RKO (cell line): ENCODE results near the gene UPF3A.
"Not testable (repeated sequence)": the region's sequence is repeated elsewhere in the genome, so short reads cannot be mapped to it uniquely, and the experiment has no call there.

Source experiments
- DNase-seq: peaks from one replicate; pipeline ENCODE4 v3.0.0-alpha.2; 2016; ENCODE audit warnings: low spot score

Gene UPF3A

DNA sequence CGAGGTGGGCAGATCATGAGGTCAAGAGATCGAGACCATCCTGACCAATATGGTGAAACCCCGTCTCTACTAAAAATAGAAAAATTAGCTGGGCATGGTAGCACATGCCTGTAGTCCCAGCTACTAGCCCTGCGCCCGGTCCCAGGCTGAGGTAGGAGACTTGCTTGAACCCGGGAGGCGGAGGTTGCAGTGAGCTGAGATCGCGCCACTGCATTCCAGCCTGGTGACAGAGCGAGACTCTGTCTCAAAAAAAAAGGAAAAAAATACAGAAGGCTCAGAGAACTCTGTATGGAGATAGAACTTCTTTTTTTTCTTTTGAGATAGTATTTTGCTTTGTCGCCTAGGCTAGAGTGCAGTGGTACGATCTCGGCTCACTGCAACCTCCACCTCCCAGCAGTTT lies 17.1 kb upstream of the UPF3A start:
- DNase-seq = not testable (repeated sequence)

DNA sequence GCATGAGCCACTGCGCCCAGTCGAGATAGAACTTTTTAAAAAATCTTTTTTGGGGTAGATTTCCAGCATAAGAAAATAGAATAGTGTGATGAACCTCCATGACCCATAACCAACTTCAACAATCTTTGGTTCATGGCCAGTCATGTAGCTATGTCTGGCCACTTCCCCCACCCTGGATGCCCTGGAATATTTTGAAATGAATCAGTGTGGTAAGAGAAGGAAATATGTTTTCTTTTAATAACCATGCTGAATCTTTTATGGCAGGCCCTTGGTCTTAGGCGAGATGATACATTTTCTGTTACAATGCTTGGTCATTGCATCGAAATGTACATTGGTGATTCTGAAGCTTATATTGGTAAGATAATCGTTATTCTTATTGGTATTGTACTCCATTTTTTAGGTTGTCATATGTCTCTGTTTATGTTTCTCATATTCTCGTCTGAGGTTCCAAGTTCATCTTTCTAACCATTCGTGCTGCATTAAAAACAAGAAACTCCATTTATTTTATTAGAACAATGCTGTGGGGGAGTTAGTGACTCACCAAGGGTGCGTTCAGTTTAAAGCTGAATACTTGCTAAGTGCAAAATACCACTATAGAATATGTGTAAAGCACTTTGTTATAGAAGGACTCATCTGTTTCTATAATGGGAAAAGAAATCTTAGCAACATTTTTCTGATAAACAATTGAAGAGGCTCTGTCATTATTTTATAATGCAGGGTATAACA lies 16.4 kb upstream of the UPF3A start:
- no peak for DNase-seq

DNA sequence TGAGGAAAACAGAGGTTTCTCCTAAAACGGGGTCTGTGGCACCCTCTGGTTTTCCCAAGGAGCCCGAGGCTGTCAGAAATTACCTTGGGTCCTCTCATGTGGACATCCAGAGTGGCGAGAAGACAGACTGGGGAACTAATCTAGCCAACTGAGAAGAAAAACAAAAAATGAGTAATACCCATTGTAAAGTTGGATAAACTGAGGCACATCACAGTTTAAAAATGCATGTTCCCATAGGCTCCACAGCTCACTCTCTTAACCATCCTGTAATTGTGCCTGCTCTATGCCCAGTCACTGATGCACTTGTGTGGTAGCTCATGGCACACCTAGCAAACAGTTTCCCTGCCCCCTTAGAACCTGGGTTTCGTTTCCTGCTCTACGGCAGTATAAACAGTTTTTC lies 15.2 kb upstream of the UPF3A start:
- DNase-seq = no peak

DNA sequence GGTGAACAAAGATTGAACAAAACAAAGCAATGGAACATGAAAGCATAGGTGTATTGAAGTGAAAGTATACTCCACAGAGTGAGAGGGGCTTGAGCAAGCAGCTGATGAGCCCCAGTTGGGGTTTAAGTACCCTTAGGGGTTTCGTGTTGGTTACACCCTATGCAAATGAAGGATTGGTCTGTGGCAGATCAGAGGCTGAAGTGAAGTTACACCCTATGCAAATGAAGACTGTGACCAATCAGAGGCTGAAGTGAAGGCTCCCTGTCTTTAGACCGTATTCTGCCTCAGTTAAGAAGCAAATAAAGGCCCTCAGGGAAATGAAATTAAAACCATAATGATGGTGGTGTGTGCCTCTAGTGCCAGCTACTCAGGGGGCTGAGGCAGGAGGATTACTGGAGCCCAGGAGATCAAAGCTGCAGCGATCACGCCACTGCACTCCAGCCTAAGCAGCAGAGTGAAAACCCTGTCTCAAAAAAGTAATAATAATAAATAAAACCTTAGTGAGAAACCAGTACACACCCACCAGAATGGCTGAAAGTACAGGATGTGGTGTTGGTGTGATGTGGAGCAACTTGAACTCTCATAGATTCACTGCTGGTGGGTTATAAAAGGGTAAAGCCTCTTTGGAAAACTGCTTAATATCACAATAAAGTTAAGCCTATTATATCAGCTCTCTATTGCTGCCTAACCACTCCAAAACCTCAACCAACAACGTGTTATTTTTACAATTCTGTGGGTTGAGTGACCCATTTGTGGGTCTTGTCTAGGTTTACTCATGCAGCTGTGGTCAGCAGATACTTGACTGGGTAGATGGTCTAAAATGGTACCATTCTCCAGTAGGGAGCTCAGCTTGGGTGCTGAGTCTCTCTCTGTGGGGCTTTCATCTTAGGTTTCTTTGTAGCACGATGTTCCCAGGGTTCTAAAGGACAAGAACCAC lies 12.8 kb upstream of the UPF3A start:
- DNase-seq = no peak

DNA sequence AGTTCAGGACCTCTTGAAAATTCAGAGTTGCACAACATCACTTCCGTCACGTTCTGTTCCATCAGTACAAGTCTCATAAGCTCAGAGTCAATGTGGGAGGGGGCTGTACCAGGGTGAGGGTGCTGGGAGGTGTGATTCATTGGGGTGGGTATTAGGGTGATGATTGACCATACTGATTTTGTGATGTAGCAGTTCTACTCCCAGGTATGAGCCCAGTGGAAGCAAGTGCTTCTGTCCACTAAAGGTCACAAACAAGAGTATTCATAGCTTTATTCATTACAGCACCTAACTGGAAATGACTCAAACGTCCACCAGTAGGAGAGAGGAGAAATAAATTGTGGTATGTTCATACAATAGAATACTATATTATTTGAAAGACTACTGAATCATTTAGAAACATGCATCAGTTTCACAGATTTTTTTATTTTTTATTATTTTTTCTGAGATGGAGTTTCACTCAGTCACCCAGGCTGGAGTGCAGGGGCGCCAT lies 12.1 kb upstream of the UPF3A start:
- no peak for DNase-seq

DNA sequence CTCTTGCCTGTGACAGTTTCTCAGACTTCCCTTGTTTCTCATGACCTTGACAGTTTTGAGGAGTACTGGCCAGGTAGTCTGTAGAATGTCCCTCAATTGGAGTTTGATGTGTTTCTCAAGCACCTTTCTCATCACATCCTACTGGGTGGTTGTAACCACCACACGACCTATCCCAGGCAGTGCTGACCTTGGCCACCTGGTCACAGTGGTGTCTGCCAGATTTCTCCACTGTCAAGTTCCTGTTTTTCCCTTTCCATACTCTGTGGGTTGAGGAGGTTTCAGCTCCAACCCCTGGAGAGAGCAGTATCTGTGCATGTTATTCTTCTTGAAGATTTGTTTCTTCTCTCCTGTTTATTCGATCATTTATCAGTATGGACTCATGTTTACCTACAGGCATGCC lies 8.4 kb upstream of the UPF3A start:
- no peak for DNase-seq

DNA sequence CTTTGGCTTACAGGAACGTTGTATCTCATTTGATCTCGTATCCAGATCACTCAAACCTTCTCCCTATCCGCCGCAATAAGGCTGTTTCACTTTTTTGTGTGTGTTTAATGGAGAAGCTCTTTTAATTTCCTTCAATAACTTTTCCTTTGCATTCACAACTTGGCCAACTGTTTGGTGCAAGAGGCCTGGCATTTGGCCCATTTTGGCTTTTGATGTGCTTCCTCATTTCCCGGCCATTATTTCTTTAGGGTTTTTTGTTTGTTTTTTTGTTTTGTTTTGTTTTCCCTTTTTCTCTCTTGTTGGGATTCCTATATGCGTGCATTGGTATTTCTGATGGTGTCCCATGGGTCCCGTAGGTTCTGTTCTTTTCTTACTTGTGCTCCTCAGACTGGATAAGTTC lies 6.1 kb upstream of the UPF3A start:
- DNase-seq = no peak

DNA sequence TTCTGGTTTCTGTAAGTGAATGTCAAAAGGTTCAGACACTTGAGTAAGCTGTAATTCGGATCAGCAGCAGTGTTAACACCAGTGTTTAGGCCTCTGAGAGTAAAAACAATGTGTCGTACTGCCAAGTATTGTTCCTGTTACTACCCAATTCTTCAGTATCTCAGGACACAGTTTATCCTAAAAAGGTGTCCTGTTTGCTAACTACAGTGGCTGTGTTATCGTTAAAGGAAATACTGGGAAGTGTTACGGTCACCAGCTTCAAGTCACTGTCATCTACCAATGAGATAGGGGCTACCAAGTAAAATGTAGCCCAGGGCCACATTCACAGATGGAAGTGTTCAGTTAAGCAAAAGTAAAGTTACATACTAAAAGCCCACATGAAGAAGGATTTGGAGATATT lies 2.3 kb upstream of the UPF3A start:
- DNase-seq = no peak

DNA sequence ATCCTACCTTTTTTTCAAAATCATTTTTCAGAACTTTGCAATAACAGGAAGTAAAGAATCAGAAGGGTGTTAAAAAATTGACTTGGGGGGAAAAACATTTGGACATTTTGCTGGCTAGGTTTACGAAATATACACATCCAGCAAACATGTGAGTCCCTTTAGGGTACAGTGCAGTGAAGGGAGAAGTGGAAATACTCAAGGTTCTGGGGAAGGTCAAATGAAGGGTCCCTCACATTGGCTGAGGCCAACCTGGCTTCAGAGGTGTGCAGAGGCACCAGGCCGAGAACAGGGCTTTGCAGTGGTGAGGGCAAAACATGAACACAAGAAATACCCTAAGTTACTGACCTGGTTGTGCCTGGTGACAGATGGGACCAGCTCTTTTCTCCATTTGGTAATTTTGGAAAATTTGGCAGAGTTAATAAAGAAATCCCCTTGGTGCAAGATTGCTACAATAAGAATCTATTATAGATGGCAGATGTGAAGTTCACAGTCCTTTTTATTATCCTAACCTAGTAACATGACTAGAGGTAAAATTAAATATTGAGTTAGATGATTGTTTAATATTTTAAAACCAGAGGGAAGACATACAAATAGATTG lies 1.5 kb upstream of the UPF3A start:
- DNase-seq = no peak

DNA sequence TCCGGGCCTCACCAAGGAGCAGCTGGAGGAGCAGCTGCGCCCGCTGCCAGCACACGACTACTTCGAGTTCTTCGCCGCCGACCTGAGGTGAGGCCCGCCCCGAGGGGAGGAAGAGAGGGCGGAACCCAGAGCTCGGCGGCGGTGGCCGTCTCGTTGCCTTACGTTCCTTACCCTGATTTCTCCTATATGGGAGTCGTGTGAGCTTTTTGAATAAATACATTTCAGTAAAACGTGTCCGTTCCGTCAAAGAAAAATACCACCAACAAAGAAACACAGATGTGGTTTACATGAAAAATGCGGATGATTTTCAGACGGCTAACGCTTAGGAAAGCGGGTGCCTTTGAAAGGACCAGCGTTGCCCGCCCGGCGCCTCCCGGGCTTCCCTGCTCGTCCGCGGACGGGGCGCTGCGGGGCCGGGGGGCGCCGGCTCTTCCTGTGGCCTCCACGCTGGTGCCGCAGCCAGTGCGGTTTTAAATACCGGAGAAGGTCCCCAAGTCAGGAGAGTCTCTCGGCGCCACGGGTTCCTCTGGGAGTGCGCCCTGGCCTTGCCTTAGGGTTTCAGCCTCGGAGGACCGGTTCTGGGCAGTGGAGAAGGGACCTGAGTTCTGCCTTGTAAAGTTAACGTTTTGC lies 755 bp downstream of the UPF3A start:
- DNase-seq = peak; percentile 75

DNA sequence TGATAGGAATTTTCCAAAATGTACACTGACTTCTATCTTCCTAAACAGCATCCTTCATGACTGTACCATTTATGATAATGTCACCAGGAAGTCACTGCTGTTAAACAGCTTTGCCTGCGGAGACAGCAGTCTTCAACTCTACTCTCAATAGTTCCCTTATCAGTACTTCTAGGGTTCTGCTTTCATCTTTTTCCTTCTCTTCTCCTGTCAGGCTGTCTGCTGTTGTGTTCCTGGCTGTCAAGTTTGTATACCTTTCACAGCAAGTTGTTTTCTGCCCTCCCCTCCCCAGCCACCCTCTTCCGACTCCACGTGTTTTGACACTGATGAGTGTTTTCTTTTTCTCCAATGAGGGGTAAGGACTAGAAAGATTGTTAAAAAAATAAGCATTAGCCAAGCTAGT lies 2.2 kb downstream of the UPF3A start:
- peak; percentile 46 for DNase-seq

DNA sequence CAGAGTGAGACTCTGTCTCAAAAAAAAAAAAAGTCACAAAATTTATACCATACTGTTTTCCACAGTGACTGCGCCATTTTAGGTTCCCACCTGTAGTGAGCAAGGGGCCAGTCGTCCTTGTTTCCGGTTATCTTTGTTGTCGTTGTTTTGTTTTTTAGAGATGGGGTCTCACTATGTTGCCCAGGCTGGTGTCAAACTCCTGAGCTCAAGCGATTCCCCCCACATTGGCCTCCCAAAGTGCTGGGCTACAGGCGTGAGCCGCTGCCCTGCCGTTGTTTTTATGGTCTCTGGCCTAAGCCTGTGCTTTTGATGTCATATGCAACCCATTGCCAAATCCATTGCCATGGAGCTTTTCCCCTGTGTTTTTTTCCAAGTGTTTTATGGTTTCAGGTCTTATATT lies 3.3 kb downstream of the UPF3A start:
- no peak for DNase-seq

DNA sequence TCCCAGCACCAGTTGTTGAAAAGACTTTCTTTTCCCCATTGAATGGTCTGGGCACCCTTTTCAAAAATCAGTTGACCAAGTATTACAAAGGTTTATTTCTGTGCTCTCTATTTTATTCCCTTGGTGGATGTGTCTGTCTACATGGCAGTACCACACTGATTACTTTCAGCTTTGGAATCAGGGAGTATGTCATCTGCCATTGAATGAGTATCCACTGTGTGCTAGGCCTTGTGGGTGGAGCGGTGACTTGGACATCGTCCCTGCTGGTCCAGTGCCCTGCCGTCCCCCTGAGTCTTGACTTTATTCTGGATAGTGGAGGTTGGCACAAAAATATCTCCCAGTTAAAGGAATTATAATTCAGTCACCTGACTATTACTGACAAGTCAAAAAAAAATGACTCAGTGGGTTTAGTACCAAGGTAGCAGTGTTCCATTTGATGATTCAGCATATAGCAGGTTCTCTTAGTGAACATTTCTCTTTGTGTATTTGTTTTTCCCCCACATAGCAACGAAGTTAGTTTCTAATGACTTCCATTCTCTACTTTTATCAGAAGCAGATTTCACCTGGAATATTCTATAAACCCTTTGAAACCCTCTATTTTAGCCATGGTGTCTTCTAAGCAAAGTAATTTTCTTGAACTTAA lies 3.9 kb downstream of the UPF3A start:
- peak; percentile 59 for DNase-seq

DNA sequence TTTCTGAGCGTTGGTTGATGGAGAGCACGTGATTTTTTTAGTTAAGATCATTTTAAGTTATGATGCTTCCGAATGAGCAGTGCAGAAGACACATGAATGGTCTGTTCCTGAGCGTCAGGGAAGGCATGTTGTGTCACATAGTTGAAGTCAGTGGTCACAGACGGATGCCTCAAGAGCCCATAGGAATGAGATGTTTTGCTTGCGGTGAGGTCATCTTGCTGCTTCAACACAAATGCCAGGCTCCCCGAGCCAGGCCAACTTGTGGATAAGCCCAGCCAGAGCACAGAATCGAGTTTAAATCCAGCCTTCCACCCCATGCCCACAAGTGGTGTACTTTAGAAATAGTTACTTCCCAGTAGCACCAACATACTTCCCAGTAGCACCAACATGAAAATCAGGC lies 5.4 kb downstream of the UPF3A start:
- DNase-seq = peak; percentile 20

DNA sequence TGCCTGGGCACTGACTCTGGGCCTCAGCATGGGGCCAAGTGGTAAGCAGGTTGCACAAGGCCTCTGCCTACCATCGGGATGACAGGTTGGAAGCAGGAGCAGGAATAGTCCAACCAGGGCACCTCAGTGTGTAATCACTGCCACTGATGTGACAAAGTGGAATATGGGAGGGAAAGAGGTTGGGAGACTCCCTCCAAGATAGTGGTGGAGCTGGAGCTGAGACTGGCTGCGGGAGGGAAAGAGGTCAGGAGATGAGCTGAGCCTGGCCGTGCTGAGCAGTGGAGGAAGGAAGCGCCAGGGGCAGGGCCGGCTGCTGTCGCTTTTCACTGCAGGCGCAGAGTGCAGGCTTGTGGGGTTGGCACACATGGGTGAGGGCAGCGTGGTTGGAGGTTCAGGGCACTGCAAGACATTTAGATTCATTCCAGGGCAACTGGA lies 6.8 kb downstream of the UPF3A start:
- no peak for DNase-seq

DNA sequence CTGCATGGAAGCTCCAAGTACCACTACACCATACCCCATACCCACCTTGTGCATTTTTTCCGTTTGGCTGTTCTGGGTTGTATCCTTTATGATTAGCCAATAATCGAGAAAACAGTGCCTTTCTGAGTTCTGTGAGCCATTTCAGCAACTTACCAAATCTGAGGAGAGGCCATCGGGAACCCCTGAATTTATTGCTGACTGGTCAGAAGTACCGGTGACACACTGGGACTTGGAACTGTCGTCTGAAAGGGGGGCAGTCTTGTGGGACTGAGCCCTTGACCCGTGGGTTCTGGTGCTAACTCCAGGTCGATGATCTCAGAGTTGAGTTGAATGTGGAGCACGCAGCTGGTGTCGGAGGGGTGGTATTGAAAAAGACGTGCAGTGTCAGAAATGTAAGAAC lies 15.0 kb downstream of the UPF3A start:
- DNase-seq = no peak

DNA sequence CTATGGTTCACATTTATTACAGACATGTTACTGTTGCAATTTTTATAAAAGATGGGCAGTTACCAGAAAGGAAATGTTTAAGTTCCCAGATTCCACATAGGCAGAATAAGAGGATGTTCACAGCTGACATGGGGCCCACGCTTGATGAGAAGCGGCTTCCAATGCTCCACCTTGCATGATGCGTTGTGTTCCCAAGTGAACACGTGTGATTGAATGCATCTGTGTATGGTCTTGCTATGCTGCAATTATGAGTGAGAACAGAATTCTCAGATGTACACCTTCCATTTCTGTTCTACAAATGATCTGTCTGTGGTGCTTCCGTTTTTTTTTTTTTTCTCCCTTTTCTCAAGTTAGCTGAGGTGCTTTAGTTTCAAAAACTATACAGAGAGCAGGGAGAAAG lies 15.5 kb downstream of the UPF3A start:
- no peak for DNase-seq

DNA sequence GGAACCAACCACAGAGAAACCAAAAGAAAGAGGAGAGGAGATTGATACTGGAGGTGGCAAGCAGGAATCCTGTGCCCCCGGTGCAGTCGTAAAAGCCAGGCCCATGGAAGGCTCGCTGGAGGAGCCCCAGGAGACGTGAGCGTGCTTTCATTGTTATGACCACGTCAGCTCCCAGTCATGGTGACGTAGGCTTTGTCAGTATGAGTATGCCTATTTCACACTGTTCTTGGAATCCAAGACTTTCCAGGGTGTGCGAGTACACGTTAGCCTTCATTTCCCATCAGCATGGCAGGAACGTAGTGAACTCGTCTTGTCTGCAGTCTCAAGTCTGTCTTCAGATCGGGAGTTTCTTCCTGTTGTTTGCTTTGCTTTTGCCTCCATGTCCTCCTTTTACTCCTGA lies 17.5 kb downstream of the UPF3A start:
- DNase-seq = no peak

DNA sequence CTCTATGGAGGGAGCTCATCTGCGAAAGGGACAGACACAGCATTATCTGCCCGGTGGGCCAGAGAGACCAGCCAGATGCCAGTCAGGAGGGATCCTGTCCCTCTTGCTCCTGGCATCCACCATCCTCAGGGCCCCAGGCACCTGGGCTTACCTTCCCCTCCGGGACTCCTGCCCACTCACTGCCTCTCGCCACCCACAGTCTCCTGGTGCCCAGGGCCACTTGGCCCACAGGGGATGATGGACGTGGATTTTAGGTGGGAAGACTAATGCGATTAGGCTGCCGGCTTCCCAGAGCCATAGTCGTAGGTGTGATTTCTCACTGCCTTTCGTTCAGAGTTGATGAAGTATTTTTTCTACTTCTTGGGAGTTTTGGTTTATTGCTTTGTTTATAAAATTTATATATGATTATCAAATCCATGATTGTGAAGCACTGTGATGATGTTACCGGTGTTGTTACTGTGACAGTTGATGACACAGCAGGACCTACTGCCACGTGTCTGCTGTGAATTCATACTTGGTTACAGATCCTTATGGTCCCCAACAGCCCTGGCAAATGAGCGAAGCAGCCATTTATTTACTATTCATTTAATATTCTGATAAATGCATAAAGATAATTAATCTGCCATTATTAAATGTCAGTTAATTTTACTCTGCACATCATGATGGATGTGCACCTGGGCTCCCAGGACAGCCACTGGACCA lies 18.4 kb downstream of the UPF3A start:
- no peak for DNase-seq

DNA sequence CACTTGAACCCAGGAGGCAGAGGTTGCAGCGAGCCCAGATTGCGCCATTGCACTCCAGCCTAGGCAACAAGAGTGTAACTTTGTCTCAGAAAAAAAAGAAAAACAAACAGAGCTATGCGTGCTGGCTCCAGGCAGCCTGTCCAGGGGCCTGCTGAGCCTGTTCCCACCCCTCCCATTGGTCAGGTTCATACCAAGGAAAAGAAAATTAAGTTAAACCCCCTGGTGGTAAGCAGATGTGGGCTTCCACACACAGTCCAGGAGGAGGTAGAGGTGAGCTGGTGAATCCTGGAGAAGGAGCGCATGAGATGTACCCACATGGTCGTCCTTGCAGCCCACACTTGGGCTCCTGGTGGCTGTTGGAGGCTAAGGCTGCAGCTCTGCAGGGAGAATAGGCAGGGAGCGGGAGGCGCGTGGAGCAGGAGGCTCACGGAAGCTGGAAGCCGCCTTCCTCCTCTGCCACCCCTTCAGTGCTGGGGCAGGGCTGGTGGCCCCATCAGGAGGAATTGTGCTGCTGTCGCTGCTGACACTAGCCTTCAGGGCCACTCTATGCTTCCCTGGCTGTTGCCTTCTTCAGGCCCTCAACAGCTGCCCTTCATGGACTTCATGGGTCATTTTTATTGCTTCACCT lies 22.4 kb downstream of the UPF3A start:
- no peak for DNase-seq
